COR-L47 (cell line): ENCODE measurements around the gene WBP4.
"Not testable (repeated sequence)": the region's sequence is repeated elsewhere in the genome, so short reads cannot be mapped to it uniquely, and the experiment has no call there.

Experiments
- DNase-seq: peaks from one replicate; lab custom pipeline; 2025; lab: John Stamatoyannopoulos, UW

The WBP4 gene, protein sequence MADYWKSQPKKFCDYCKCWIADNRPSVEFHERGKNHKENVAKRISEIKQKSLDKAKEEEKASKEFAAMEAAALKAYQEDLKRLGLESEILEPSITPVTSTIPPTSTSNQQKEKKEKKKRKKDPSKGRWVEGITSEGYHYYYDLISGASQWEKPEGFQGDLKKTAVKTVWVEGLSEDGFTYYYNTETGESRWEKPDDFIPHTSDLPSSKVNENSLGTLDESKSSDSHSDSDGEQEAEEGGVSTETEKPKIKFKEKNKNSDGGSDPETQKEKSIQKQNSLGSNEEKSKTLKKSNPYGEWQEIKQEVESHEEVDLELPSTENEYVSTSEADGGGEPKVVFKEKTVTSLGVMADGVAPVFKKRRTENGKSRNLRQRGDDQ

DNA sequence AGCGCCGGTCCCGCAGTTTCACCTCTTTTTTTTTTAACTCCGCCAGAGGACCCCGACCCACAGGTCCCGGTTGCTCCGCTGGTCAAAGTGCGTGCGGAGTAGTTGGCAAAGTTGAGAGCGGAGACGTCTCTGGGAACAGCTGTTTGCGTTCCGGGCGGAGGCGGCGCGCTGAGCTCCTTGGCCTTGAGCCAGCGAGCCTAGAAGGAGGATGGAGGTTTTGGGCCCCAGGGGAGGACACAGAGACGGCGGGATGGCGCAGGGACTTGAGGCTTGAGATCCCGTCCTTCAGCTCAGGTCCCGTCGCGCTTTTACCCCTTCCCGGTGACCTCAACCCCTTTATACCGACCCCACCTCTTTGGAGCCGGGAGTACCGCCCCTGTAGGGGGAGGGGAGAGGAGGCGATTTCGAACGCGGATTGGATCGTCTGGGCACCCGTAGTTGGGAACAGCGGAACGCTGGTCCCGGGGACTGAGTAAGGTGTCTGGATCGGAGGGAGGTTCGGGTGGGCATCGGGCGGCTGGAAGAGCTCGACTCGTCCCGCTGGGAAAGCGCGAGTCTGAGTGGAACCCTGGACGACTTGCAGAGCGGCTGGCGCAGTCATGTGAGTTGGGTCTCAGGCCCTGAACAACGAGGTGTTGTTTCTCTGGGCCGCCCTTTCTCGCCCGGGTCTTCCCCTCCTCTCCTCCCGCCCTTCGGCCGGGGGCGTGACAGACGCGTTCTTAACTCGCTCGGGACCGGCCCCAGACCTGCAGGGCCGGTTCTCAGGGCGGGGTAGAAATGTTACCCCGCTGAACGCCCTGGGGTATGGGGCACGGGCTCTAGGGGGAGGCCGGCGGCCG is at the start of gene WBP4:
Gene WBP4 (plus strand): TSS at position 435 of the 839 bp plus-strand sequence. CDS start 165 bp downstream, at position 600.
- peak; percentile 92 for DNase-seq

DNA sequence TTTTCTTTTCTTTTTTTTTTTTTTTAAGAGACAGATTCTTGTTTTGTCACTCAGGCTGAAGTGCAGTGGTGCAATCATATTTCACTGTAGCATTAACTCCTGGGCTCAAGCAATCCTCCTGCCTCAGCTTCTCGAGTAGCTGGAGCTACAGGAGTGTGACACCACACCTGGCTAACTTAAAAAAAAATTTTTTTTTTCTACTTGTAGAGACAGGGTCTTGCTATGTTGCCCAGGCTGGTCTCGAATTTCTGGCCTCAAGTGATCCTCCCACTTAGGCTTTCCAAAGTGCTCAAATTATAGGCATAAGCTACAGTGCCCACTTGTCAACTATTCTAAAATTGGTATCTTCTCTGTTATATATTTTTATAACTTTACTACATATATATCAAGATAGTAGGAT is 48.8 kb upstream of the WBP4 start:
- no peak for DNase-seq

- DNase-seq, result no peak
These were observed 47.5 kb upstream of the WBP4 start for GRCh38 chr13:41013835-41014234.

DNA sequence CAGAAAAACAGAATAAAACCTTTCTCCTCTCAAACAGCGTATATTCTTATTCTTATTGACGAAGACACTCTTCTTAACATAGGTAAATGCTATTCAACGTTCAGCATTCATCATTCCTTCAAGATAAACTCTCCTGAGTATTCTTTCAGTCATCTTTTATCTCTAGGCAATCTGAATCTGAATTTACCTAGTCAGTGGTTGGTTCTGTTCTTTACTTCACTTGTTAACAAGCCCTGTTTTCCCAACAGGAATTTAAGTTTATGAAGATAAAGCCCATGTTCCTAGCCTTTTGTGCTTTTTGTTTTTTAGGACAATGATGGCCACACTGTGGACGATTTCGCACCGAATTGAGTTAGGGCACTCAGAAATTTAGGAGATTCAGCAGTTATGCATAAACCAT is 45.4 kb upstream of the WBP4 start:
- no peak for DNase-seq

GRCh38 chr13:41017159-41017558 is 44.1 kb upstream of the WBP4 start:
- DNase-seq, result no peak

DNA sequence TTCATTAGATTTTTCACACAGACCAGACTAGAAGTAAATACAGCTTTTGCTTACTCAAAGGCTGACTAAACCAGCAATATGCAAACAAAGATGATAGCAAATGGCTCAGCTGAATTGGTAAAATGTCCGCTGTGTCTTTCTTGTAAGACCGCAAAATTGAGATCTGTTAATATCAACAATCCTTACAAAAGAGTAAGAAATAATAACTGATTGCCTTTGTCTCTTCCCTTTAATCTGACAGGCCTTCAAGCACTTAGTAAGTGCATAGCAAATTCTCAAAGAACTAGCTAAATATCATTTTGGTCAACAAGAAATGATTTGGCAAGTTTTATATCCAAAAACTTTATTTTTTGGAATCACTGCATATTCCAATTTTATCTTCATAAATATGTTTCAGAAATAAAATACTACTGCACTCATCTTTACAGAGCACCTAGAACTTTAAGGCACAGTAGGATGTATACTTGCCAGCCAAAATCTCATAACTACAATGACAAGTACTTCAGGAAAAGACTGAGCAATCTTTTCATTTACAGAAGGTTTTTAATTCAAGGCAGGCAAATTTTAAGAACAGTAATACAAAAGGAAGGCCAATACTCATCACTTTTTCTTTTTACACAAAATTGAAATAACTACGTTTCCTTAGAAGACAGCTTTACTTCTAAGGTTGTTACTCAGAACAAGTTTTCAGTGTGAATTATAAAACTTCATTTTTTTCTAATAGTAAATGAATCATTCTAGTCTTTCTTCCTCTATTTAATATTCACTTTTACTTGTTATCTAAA is 43.3 kb upstream of the WBP4 start:
- DNase-seq, result no peak

DNA sequence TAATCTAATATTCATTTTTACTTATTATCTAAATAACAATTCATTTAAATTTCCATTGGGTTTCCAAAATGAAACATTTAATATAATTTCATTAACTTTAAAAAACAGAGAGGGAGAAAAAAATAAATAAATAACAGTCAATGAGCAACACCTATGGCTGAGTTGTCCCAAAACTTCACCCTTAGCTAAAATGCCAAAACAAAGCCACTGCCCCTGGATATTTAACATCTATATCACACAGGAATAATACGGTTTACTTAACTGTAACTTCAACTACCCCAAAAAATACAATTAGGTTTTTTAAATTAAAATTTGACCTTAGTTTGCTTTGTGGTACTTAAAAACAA is 42.7 kb upstream of the WBP4 start:
- no peak for DNase-seq

DNA sequence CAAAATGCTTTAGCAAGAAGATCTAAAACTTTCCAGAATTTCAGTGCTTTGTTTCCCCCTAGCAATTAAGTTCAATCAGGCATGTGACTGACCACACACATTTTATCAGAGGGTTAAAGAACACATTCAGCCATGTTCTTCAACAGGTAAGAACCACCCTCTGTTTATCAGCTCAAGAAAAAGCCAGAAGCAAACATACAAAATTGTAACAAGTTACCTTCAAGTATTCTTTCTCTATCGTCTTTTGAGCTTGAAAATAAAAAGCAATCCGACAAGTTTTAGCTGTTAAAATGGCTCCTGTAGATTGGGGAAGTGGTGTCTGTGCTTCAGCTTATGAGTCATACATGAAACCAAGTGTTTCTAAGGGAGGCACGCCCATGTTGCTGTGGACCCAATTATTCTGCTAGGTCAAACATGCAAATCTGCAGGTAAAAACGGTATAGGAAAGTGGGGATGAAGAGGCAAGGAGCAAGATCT is 42.3 kb upstream of the WBP4 start, which contains the start of gene ELF1:
Gene ELF1 (minus strand): TSS at position 306 of the 477 bp plus-strand sequence. CDS start 37,262 bp downstream, outside the sequence.
- DNase-seq, result peak; percentile 74

DNA sequence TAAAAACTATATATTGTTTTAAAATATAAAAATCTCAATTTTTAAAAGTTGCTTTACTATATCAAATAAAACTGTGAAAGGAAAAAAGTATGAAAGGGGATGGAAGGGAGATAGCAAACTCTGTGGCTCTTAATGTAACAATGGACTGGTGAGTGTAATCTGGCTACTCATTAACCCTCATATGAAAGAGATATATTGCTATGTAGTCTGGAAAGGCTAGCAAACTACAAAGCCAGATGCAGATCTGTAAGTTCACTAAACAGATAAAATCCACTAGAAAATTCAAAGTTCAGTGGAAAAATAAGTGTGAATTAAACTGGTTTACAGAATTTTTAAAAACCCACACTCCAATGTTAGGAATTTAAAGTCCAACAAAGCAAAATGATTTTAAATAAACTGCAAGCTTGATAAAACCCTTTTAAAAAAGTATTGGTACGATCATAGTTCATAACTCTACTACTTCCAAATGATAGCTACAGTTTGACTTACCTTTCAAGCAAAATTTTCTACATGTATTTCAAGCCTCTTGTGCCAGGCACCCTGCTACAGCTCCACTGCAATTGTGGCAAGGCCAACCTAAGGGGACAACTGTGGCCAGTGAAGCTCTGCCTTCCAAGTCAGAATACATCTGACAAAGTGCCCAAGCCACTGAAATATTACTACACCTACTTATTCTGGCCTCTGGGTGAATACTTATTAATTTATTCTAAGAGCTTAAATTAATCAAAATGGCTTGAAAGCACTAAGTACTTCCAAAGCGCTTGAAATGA is 41.5 kb upstream of the WBP4 start:
- DNase-seq, result no peak

DNA sequence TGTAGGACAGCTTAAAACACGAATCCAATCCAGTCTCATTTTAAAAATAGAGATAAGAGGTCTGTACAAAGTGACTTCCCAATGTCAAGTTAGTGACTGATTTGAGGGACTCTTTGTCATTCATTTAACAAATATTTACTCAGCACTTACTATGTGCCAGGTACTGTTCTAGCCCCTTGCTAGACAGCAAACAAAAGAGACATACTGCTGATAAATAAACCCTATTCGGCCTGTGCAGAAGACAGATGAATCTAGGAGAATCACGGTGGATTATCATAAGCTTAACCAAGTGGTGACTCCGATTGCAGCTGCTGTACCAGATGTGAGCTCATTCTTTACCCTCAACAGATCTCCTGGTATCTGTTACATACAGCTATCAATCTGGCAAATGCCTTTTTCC is 35.8 kb upstream of the WBP4 start:
- no peak for DNase-seq

DNA sequence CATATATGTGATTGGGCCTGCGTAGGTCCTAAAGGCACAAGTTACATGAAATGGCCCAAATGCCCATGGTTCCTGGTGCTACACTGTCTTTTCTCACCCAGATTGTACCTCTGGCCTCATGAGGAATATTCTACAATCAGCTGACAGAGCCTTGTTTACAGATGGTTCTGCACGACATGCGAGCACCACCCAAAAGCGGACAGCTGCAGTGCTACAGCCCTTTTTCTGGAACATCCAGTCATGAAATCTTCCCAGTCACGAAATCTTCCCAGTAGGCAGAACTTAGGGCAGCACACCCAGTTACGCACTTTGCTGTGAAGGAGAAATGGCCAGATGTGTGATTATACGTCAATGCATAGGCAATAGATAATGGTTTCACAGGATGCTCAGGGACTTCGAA is 34.5 kb upstream of the WBP4 start:
- no peak for DNase-seq

- no peak for DNase-seq
These were observed 33.3 kb upstream of the WBP4 start for GRCh38 chr13:41028051-41028450.

DNA sequence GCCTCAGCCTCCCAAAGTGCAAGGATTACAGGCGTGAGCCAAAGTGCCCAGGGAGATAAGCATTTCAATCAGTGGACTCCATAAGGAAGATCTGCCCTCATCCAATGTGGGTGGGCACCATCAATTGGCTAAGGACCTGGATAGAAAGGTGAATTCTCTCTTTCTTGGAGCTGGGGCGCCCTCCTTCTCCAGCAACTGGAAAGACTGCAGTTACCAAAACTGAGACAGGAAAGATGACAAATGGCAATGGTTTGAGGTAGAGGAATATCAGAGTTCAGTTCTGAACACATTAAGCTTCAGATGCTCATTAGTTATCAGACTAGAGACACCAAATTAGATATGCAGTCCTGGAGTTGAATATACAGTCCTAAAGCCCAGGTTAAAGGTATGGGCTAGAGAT is 31.7 kb upstream of the WBP4 start:
- no peak for DNase-seq

DNA sequence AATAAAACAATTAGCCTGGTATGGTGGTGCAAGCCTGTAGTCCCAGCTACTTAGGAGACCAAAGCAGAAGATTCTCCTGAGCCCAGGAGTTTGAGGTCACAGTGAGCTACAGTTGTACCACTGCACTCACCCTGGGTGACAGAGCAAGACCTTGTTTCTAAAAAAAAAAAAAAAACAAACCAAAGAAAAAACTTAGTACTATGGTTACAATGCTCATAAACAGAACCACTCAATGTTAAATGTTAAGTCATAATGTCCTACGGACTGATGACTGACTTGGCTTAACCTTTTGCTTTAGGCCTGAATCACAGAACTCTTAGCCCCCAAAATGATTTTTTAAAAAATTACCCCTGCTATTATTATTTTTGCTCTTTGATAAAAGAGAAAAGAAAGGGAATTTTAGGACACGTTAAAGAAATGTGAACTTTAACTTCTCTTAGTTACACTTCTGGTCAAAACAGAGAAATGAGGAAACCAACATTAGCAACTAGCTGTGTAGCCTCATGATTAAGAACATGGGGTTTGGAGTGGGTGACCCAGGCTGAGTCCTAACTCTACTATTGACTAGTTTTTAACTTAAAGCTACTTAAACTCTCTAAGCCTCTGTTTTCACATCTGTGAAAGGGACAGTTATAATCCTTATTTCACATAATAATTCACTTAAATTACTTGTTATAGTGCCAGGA is 28.5 kb upstream of the WBP4 start:
- no peak for DNase-seq

DNA sequence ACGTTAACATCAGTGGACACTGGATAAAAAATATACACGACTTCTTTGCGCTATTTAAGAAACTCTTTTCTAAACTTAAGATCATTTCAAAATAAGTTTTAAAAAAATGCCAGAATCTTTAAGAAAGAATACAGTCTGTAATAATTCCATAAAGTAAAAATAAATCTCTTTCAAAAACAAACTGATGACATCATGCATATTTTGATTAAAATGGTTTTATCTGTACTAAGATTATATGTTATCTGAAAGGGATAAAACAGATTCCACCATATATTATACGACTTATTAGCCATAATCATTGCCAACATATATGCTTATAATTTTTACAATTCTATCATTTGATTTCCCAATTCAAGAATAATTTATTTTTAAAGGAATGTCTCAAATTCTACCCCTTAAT is 26.9 kb upstream of the WBP4 start:
- no peak for DNase-seq

DNA sequence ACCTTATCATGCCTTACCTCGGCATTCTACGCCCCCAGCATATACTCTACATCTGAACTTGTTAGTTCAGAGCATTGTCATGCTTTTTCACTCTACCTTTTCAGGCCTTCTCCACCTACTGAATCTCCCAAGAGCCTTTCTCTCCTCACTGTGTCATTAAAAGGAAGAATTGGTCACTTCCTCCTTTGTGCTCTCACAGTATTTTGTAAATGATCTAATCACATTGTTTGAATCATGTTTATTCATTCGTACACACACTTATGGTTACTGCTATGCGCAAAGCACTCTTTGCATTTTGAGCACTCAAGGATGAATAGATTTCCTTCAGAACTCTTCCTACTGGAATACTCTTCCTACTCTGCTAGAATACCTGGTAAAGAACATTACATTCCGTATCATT is 26.4 kb upstream of the WBP4 start:
- no peak for DNase-seq

DNA sequence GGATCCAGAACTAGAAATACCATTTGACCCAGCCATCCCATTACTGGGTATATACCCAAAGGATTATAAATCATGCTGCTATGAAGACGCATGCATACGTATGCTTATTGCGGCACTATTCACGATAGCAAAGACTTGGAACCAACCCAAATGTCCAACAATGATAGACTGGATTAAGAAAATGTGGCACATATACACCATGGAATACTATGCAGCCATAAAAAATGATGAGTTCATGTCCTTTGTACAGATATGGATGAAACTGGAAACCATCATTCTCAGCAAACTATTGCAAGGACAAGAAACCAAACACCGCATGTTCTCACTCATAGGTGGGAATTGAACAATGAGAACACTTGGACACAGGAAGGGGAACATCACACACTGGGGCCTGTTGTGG is 24.8 kb upstream of the WBP4 start:
- not testable (repeated sequence) for DNase-seq

DNA sequence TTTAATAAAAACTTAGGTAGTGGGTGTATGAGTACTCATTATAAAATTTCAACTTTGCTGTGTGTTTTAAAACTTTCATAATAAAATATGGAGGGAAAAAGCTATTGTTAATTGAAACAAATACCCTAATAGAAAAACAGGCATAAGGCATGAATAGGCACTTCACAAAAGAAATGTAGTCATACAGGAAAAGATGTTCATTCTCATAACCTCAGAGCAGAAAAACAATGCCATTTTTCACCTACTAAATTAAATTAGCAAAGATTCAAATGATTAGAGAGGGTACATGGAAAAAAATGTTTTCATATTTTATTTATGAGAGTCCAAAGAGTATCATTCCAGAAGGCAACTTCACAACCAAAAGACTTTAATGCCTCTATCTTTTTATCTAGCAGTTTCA is 21.6 kb upstream of the WBP4 start:
- no peak for DNase-seq

GRCh38 chr13:41040584-41041334 is 20.6 kb upstream of the WBP4 start:
- no peak for DNase-seq

DNA sequence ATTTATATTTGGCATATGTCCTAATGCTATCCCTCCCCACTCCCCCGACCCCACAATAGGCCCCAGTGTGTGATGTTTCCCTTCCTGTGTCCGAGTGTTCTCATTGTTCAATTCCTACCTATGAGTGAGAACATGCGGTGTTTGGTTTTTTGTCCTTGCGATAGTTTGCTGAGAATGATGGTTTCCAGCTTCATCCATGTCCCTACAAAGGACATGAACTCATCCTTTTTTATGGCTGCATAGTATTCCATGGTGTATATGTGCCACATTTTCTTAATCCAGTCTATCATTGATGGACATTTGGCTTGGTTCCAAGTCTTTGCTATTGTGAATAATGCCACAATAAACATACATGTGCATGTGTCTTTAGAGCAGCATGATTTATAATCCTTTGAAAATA is 18.9 kb upstream of the WBP4 start:
- not testable (repeated sequence) for DNase-seq
